OCI-M2 (cell line): Measurements from ENCODE around the gene DGKG.

Source experiments
- DNase-seq: peaks from one replicate; lab custom pipeline; 2025; ENCODE audit not compliant: unreplicated experiment; lab: John Stamatoyannopoulos, UW

Gene DGKG

DNA sequence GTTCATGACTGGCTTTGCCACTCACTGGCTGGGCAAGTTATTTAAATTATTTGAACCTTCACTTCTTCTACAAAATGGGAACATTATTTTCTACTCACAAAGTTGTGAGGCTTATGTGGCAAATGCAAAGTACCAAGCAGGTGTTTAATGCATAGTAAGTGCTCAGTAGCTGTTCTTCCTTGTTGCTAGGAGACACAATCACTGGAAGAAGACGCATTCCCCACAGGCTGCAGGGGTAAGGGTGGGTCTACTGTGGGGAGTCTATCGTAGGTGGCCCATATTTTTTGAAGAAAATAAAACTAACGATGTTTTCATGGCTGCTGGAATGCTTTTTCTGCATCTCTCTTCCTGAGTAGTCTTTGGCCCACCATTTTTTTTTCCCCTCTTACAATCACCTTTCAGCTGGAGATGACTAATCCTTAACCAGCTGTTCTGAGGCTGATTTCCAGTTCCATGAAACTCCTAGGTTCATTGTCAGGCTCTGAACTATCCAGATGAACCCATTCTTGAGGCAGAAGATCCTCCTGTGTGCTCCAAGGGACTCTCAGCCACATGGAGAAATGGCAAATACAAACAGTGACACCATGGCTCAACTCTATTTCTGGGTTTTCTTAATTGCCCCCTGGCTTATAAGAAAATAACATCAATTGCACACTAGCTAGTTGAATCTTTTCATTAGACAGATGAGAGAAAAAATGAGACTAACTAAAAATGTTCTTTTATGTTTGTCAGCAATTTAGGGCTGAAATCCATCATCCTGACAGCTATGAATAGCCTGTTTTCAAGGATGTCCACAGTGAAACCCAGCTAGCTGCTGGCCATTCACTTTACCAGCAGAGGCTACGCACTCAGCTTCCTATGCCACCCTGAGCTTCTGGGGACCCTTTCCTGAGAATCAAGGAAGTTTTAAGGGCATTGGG, 144.9 kb downstream of the DGKG start:
- no peak for DNase-seq

DNA sequence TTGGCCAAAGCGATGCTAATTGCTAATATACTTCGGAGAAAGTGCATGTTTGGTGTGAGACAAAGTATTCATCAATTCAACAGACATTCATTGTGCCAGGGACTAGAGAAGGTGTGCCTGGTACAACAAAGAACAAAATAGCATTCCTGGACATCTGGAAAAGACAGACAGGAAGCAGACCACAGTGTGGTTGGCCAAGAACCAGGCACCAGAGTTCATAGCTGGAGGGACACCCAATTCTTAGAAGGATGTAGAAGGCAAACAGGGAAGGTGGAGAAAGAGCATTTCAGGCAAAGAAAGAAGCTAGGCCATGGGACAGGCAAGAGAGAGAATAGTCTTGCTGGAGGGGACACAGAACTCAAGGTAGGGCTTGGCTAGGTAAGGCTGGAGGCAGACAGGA, 147.4 kb downstream of the DGKG start:
- no peak for DNase-seq

DNA sequence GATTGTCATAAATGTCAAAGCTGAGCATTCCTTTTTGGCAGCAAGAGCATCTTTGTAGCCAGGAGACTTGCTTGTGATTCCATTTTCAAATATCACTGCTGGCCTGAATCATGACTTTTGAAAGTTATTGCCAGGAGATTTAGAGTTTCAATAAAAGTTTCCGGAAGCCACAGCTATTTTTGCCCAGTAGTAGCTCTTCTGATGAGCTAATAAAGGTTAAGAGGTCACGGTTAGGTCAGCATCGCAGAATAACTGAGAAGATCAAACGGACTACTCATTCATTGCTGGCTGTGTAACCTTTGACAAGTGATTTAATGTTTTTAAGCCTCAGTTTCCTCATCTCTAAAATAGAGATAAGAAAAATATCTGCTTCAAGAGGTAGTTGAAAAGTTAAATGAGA, 148.1 kb downstream of the DGKG start:
- no peak for DNase-seq

DNA sequence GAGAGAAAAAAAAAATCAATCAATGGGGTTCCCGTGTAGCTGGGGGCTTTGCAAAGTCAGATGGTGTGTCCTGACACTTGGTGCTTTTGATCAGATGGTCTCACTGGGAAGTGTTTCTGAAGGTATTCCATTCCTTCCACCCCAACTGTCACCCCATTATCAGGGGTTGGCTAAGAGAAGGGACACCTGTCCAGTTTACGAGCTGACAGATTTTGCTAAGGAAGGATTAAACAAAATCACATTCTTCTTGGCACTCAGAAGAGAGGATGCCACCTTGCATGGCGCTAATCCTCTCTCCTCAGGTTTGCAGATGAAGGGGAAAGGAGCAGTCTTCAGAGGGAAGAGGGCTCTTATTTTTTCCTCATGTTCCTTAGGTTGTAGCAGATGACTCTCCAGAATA, 149.4 kb downstream of the DGKG start:
- no peak for DNase-seq

DNA sequence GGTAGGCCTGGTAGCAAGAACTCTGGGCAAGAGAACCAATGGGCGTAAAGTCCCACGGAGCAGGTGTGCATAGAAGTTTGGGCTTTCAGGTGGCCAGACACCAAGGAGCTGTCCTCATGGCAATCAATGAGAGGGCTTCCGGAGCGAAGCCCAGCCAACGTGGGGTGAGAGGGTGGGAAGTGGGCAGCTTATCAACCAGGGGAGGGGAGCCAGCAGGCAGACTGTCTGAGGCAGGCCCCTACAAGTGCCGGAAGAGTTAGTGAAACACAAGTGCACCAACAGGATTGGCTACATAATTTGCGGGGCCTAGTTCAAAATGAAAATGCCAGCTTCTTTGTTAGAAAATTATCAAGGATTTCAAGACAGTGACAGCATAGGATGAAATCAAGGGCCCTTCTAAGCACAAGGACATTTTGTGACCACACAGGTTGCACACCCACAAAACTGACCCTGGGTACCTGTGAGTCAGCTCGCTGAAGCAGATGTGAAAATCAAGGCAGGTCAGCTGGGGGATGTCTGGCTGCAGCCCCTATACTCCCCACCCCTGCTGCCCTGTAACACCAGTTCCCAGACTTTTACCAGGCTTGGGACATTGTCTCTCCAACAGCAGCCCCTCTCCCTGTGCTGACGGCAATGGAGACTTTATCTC, 151.1 kb downstream of the DGKG start:
- no peak for DNase-seq

DNA sequence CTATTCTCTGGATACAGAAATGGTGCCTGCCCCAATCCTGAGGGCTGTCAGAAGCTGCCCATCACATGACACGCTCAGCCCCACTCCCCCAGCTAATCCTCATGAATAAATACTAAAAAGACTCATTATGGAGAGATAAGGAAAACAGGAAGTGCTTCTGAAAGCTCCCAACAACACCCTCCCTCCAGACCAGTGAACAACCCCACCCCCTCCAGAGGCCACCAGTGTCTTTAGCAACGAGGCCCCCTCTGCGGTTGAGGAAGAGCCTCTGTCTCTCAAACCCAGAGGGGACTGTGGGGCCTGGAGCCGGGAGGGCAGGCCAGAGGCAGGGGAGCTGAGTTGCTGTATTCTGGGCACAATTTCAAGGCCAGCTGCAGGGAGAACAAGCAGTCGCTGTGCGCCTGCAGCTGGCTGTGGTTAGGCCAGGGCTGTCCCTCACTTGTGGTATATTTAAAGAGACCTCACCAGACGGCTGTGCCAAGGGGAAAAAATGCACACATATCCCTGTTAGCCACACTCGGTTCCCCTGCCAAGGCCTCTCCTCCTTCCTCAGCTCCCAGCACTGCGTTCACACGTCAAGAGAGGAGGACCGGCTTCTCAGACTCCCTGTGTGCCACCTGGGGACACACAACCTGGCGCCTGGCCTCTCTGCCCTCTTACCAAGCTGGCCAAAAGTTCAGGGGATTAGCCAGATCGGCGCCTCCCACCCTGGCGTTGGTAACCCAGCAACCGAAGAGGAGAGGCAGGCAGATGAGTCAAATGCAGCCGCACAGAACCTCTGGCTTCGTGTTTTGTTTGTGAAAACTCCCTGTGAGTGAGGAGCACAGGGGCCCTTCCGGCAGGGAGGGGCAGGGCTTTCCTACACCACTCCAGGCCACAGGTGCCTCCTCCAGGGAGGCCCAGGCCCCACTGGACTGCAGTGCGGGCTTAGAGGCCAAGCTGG, 152.0 kb downstream of the DGKG start:
- DNase-seq = peak; percentile 70

DNA sequence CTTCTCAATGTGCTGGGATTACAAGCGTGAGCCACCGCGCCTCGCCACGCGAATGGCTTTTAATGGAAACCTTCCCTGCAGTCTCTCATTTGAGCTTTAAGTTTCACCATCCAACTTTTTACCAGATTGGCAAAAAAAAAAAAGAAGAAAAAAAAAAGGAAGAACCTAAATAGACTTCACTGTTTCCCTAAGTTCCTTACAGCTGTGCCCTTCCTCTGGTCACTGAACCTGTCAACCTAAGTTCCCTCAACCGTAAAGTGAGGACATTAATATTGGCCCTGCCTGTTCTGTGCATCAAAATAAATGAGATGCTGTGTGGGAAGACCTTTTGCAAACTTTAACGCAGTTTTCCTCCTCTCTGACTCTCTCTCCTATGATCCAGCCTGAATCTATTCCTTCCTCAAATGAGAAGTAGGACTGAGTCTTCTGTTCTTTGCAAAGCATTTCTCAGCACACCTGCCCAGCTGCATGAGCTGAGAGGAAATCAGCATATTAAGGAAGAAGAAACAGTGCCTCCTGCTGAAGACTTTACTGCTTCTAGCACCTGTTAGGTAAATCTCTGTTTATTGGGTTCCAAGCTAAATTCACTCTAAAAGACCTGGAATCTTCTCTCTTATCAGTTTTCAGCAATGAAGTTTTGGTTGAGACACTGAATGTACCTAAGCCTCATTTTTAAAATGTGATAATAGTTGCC, 153.6 kb downstream of the DGKG start:
- no peak for DNase-seq

DNA sequence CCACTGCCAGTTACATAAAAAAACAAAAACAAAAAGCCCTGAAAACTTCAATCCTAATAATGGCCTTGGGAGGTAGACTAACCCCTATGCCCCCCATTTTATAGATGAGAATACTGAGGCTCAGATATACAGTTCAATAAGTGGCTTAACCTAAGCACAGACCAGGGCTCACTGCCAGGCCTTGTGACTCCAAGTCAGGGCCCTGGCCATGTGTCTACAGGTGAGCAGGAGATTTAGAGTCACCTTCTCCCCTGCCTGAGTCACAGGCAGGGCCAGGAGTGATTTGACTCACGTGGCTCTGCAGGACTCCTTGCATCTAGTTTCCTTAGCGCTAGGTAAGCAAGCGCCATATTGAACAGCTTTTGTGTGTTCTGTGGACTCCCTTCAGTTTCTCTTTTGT, 154.5 kb downstream of the DGKG start:
- DNase-seq = no peak

DNA sequence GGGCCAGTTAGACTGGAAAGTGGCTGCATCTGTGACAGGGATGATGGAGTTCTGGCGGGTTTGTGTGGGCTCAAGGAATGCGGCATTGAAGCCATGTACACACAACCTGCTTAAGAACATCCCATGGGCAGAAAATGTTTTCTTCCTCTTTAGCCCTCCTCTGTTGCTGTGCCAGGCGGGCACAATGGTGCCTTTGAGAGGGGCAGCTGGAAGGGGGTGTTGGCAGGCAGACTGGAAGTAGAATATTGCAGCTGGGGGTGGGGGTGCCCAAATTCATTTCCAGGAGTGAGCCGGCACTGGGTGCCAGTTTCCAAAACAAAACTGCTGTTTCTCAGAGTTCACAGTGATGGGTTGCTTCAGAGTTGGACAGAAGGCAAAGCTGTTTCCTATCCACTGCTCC, 161.3 kb downstream of the DGKG start:
- DNase-seq = no peak

DNA sequence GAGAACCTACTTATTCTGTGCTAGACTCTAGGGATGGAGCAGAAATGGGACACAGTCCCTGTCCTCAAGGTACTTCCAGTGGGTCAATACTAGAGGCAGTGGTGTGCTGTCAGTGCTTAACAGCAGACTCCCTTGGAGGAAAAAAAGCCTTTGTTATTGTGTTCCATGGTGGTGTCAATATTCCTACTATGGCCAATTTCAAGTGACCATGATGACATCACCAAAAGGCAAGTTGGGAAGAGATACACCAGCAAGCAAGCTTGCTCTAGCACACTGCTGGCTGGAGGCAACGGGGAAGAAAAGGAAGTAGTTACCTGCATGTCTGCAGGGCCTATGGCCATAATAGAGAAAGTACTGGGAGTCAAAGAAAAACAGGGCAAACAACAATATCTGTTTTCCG, 163.6 kb downstream of the DGKG start:
- no peak for DNase-seq

DNA sequence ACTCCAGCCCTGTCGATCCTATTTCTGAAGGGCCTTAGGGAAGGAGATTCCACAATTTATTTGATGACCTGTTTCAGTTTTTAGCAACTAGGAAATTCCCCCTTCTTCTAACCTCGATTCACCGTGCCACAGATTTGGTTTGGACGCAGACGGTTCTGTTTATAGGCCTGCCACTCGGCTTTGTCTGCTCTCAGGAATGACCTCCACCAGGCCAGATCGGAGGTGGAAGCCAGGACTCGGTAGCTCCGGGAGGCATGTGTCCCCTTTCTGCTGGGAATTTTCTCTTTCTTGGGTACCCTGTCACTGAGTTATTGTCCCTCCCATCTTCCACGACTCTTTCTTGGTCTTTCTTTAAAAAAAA, 167.6 kb downstream of the DGKG start:
- no peak for DNase-seq

DNA sequence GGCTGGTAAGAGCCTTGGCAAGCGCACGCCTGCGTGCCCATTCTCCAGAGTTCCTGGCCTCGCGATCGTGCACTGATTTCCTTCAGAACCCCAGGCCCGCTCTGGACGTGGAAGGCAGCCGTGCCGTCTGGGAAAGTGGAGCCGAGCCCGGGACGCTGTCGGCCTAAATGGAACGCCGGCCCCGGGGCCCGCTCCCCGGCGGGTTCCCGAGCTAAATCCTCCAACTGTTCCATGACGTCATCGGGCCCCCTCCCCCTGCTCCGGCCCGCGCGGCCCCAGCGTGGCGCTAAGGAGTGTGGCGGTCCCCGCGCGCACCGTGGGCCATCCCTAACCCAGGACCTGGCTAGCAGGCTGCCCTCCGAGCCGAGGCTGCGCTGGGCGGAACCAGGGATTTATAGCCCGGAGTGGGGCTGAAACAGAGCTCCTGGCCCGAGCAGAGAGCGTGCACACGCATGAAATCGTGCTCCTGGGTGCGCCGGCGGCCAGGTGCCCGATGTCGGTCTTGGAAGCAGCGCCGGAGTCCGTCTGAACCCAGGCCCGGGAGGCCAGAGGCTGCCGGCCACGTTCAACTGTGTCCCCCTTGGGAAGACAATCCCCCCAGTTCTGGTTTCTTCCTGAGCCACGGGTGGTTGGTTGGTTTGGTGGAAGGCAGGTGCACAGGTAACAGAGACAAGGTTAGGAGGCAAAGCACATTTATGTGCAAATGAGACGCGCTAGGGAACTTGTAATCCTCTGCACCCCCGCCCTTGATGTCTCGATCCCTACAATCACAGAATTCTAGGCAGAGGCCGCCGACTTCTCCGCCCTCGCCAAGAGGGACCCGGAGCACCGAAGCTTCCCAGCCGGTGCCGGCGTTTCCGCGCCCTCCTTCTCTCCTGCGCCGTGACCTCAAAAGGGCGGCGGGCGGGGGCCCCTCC, 168.2 kb downstream of the DGKG start:
- DNase-seq = no peak

DNA sequence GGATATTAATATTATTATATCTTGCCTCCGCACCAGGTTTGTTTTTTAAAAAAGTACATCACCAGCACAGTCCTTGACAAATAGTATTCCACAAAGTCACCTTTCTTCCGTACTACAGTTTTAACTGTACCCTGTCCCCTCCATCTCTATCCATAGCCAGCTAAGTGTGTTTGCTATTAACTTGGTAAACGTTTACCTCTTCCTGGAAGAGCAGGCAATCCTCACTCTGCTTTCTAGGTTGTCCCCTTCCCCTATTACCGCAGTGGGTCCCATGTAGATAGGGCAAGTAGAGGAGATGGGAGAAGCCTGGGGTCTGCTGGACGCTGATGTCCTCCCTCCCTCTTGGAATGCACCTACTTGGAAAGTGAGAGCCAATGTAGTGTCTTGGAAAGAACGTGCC, 169.2 kb downstream of the DGKG start:
- DNase-seq = no peak

DNA sequence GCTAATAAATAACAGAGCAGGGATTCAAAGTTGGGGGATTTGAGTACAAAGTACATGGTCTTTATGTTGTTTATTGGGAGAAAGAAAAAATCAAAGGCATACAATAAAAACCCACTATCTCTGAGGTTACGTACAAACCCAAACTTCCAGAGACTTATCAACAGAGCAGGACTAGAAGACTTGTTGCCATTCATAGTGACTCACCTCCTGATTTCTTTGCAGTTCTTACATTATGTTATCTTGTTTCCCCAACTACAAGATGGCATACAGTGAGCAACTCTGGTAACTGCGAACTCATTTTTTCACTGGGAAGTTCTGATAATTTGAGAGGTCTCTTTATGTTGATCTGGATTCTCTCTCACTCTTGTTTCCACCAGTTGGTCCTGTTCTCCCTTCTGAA, 172.5 kb downstream of the DGKG start:
- no peak for DNase-seq

DNA sequence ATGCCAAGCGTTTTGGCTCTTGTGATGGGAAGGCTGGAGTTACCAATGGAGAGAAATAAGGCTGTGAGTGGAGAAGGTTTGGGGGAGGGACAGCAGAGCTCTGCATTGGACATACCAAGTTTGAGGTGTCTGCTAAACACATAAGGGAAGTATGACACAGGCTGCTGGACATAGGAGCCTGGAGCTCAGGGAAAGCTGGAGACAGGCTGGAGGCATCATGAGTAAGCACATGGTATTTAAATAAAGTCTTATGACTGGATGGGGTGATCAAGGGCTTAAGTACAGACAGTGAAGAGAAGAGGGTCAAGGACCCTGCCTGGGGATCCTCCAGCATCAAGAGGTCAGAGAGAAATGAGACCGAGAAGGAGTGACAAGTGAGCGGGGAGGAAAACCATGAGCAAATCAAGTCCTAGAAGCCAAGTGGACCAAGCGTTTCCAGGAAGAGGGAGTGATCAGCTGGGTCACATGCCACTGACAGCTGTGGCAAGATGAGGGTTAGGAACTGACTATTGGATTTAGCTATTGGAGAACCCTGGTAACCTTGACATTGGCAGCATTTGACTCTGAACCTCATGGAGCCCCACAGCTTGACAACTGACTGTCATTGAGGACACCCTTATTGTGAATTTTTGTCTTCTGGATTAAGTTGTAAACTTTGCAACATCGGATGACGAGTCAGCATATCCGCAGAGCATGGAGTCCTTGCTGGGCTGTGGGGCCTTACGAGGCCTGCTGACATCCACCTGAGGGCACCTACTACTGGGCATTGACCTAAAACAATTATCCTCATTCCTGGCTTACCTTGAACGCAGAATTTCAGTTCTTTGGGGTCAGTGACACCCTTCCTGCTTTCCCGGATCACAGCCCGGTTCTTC, 174.4 kb downstream of the DGKG start:
- DNase-seq = no peak

DNA sequence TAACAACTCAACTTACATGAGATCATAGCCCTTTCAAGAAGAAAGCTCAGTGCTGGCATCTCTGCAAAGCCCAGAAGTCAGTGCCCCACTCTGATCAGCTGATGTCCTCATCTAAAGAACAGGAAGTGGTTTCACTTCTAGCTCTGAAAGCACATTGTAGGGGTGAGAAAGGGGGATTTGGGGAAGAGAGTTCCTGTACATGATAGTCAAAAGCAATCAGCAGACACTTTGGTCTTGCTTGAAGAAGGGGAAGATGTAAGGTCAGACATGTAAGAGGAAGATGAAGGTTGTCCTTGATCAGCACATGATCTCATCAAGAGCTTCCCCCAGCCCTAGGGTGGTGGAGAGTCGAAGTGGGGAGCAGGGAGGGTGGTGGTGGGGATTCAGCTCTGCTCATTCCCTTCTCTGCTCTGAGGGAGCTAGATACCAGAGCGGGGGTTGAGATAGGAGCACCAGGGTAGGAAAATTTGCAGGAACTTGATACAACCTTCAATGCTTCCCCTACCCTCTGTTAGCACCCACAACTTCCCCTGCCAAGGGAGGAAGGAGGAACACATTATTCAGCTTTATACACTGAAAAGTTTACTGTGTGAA, 176.7 kb downstream of the DGKG start:
- no peak for DNase-seq

DNA sequence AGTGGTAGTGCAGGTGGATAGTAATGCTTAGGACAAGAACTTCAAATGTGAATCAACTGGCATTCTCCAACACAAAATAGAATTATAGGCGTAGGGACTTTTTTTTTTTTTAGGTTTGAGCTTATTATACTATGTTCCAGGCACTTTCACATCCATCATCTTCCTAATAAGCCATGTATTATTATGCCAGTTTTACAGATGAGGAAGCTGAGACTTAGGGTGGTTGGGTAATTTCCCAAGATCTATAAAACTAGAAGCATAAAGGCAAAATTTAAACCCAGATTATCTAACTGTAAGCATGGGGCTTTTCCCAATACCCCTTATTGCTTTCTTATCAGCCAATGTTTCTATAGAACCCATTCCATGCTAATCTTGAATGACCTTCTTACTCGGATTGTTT, 178.0 kb downstream of the DGKG start:
- DNase-seq = no peak

DNA sequence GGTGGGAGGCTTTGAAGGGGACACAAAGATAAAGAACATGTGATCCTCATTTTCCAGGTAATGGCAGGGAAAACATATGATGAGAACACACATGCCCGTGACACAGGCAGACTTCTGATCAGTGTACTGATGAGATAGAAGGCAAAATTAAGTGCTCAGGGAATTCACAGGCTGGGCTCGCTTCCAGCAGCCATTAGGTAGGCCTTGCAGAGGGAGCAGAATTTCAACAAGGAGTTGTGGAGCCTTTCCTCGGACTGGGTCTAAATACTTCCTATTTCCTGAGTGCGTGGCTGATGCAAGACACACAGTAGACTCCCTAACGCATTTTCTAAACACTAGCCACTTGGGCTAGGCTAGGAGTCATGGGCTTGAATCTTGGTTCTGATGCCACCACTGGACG, 179.2 kb downstream of the DGKG start:
- DNase-seq = no peak

DNA sequence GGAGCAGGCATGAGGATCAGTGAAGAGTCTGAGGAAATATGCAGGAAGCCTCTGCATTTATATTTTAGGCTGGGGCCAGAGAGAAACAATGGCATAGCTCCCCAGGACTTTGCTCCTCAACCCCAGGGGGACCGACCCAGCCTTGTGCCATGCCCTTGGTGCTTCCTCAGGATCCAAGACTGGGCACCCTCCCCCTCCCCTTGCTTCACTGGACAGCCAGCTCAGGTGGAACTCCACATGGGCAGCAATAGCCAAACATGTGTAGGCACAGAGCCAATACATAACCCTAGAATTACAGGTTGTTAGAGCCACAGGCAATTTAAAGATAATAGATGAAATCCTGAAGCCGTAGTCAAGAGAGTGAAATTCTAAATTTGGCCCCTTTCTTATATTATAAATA, 180.1 kb downstream of the DGKG start:
- DNase-seq = no peak
